ENCODE results near the gene LRRTM3. TPM values are rescaled to one million over a fixed set of nuclear protein-coding genes. Genes with fewer than 3 reads are reported as not detected.
A peak's percentile ranks its signal among the peaks of the same experiment; 100 is the strongest.

LRRTM3 gene
- total RNA-seq, 1 donor, result not detected

GRCh38 chr10:66982053-66982420 lies 56.2 kb downstream of the LRRTM3 start:
- Histone ChIP-seq H3K4me1 (ENCODE audit: insufficient read depth, low read length) (no peaks in the 10 kb centered on the region), H2AFZ (ENCODE audit: low read length) (no peak overlapping the region), H3K36me3 (ENCODE audit: insufficient read depth, low read length) (no peaks in the 10 kb centered on the region), H3K27me3 (ENCODE audit: insufficient read depth, low read length) (no peaks in the 10 kb centered on the region), H3K9me3 (ENCODE audit: low read depth, low read length) (no peaks in the 10 kb centered on the region), H3K4me3 (ENCODE audit: insufficient read depth, low read length) (no peak overlapping the region), H4K20me1 (ENCODE audit: insufficient read depth, low read length) (no peaks in the 10 kb centered on the region), H3K79me2 (ENCODE audit: insufficient read depth, low read length) (no peaks in the 10 kb centered on the region), H3K27ac (ENCODE audit: low read depth, low read length) (no peak overlapping the region), H3K4me2 (ENCODE audit: insufficient read depth, low read length) (no peak overlapping the region)
- no peak for DNase-seq (ENCODE audit: insufficient read length, low spot score, missing footprints)
- no peak for TF ChIP-seq CTCF (IDR thresholded peaks at IDR 0.05; ENCODE audit: extremely low read depth, low read depth, low read length)

GRCh38 chr10:66982792-66983474 lies 57.1 kb downstream of the LRRTM3 start:
- Histone ChIP-seq H3K9me3 (ENCODE audit: low read depth, low read length) (no peaks in the 10 kb centered on the region), H3K36me3 (ENCODE audit: insufficient read depth, low read length) (no peaks in the 10 kb centered on the region), H3K27ac (ENCODE audit: low read depth, low read length) (no peak overlapping the region), H2AFZ (ENCODE audit: low read length) (no peak overlapping the region), H3K27me3 (ENCODE audit: insufficient read depth, low read length) (no peaks in the 10 kb centered on the region), H3K4me1 (ENCODE audit: insufficient read depth, low read length) (no peaks in the 10 kb centered on the region), H3K79me2 (ENCODE audit: insufficient read depth, low read length) (no peaks in the 10 kb centered on the region), H4K20me1 (ENCODE audit: insufficient read depth, low read length) (no peaks in the 10 kb centered on the region), H3K4me3 (ENCODE audit: insufficient read depth, low read length) (no peak overlapping the region), H3K4me2 (ENCODE audit: insufficient read depth, low read length) (no peak overlapping the region)
- TF ChIP-seq CTCF (IDR thresholded peaks at IDR 0.05; ENCODE audit: extremely low read depth, low read depth, low read length), result no peak
- peak; percentile 26 for DNase-seq (ENCODE audit: insufficient read length, low spot score, missing footprints)

GRCh38 chr10:66983475-66983818 lies 57.6 kb downstream of the LRRTM3 start:
- H3K4me2 ChIP-seq (ENCODE audit: insufficient read depth, low read length), result no peak overlapping the region
- no peaks in the 10 kb centered on the region for H3K79me2 ChIP-seq (ENCODE audit: insufficient read depth, low read length)
- H3K27me3 ChIP-seq (ENCODE audit: insufficient read depth, low read length), result no peaks in the 10 kb centered on the region
- TF ChIP-seq CTCF (IDR thresholded peaks at IDR 0.05; ENCODE audit: extremely low read depth, low read depth, low read length), result no peak
- no peak for DNase-seq (ENCODE audit: insufficient read length, low spot score, missing footprints)
- H3K9me3 ChIP-seq (ENCODE audit: low read depth, low read length), result no peaks in the 10 kb centered on the region
- no peak overlapping the region for H3K27ac ChIP-seq (ENCODE audit: low read depth, low read length)
- H3K36me3 ChIP-seq (ENCODE audit: insufficient read depth, low read length), result no peaks in the 10 kb centered on the region
- no peaks in the 10 kb centered on the region for H3K4me1 ChIP-seq (ENCODE audit: insufficient read depth, low read length)
- H4K20me1 ChIP-seq (ENCODE audit: insufficient read depth, low read length), result no peaks in the 10 kb centered on the region
- no peak overlapping the region for H3K4me3 ChIP-seq (ENCODE audit: insufficient read depth, low read length)
- H2AFZ ChIP-seq (ENCODE audit: low read length), result no peak overlapping the region

GRCh38 chr10:66990143-66990830 lies 64.5 kb downstream of the LRRTM3 start:
- H3K27me3 ChIP-seq (ENCODE audit: insufficient read depth, low read length), result no peaks in the 10 kb centered on the region
- no peak overlapping the region for H3K4me3 ChIP-seq (ENCODE audit: insufficient read depth, low read length)
- no peak for TF ChIP-seq CTCF (IDR thresholded peaks at IDR 0.05; ENCODE audit: extremely low read depth, low read depth, low read length)

More at GRCh38 chr10:66990143-66990830, 64.5 kb downstream of the LRRTM3 start:
- H3K36me3 ChIP-seq (ENCODE audit: insufficient read depth, low read length), result no peaks in the 10 kb centered on the region
- no peaks in the 10 kb centered on the region for H3K79me2 ChIP-seq (ENCODE audit: insufficient read depth, low read length)
- H3K4me2 ChIP-seq (ENCODE audit: insufficient read depth, low read length), result no peak overlapping the region
- H4K20me1 ChIP-seq (ENCODE audit: insufficient read depth, low read length), result no peaks in the 10 kb centered on the region
- H3K27ac ChIP-seq (ENCODE audit: low read depth, low read length), result no peak overlapping the region
- H3K9me3 ChIP-seq (ENCODE audit: low read depth, low read length), result peaks cover 3% of the 10 kb centered on the region
- DNase-seq (ENCODE audit: insufficient read length, low spot score, missing footprints), result no peak
- no peak overlapping the region for H2AFZ ChIP-seq (ENCODE audit: low read length)
- H3K4me1 ChIP-seq (ENCODE audit: insufficient read depth, low read length), result no peaks in the 10 kb centered on the region
